Measurements from ENCODE around the gene IKBKE.

GRCh38 chr1:206451134-206451686 lies 19.1 kb upstream of the IKBKE start:
- TF ChIP-seq CTCF (IDR thresholded peaks at IDR 0.05) (no peak), POLR2AphosphoS5 (IDR thresholded peaks at IDR 0.05) (no peak), POLR2A (IDR thresholded peaks at IDR 0.05) (no peak)

Measured in prostate gland (tissue), 2 donors.